ENCODE data around the gene RANBP3. TPM values are rescaled to one million over a fixed set of nuclear protein-coding genes. Genes with fewer than 3 reads are reported as not detected.
"Not testable (repeated sequence)": the region's sequence is repeated elsewhere in the genome, so short reads cannot be mapped to it uniquely, and the experiment has no call there.

RANBP3 gene
- total RNA-seq, 1 donor from 2014 or later = 70.8 TPM

GRCh38 chr19:5881543-5882299 lies 96.2 kb downstream of the RANBP3 start:
- Histone ChIP-seq H3K4me1 (peaks cover 8% of the 10 kb centered on the region), H3K27ac (no peak overlapping the region), H3K4me3 (no peak overlapping the region), H3K27me3 (ENCODE audit: low read depth) (peaks cover 33% of the 10 kb centered on the region), H3K9me3 (no peaks in the 10 kb centered on the region), H3K36me3 (no peaks in the 10 kb centered on the region)
- TF ChIP-seq, protein P1, sequence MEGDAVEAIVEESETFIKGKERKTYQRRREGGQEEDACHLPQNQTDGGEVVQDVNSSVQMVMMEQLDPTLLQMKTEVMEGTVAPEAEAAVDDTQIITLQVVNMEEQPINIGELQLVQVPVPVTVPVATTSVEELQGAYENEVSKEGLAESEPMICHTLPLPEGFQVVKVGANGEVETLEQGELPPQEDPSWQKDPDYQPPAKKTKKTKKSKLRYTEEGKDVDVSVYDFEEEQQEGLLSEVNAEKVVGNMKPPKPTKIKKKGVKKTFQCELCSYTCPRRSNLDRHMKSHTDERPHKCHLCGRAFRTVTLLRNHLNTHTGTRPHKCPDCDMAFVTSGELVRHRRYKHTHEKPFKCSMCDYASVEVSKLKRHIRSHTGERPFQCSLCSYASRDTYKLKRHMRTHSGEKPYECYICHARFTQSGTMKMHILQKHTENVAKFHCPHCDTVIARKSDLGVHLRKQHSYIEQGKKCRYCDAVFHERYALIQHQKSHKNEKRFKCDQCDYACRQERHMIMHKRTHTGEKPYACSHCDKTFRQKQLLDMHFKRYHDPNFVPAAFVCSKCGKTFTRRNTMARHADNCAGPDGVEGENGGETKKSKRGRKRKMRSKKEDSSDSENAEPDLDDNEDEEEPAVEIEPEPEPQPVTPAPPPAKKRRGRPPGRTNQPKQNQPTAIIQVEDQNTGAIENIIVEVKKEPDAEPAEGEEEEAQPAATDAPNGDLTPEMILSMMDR (IDR thresholded peaks at IDR 0.05) = no peak
- DNase-seq = no peak
- intact Hi-C loops (cut with DNase I) = no loop called here
- no peak for ATAC-seq

GRCh38 chr19:5880604-5881078 lies 97.3 kb downstream of the RANBP3 start:
- peaks cover 8% of the 10 kb centered on the region for H3K4me1 ChIP-seq
- H3K4me3 ChIP-seq = no peak overlapping the region
- intact Hi-C loops (cut with DNase I) = no loop called here
- TF ChIP-seq, protein P1 (IDR thresholded peaks at IDR 0.05) = no peak
- peak; percentile 38 to 67 for ATAC-seq
- no peaks in the 10 kb centered on the region for H3K9me3 ChIP-seq
- H3K27ac ChIP-seq = no peak overlapping the region
- DNase-seq = no peak
- no peaks in the 10 kb centered on the region for H3K36me3 ChIP-seq
- peaks cover 33% of the 10 kb centered on the region for H3K27me3 ChIP-seq (ENCODE audit: low read depth)

DNA sequence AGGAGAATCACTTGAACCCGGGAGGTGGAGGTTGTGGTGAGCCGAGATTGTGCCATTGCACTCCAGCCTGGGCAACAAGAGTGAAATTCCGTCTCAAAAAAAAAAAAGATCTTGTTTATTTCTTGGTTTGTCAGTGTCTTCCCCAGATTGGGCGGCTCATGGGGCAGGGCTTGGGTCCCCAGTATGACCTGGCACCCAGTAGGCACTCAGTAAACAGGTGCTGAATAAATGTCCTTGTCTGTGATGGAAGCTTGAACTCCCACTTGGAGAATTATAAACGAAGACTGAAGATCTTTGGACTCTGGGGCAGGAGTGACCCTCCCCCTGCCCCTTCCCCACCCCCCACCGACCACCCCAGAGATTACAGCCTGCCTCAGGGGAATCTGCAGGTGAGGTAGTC lies 97.7 kb downstream of the RANBP3 start:
- ATAC-seq (no peak), DNase-seq (no peak)
- H3K27ac ChIP-seq = no peak overlapping the region
- H3K36me3 ChIP-seq = no peaks in the 10 kb centered on the region
- peaks cover 33% of the 10 kb centered on the region for H3K27me3 ChIP-seq (ENCODE audit: low read depth)
- TF ChIP-seq, protein P1 (IDR thresholded peaks at IDR 0.05) = no peak
- H3K4me3 ChIP-seq = no peak overlapping the region
- no peaks in the 10 kb centered on the region for H3K9me3 ChIP-seq
- intact Hi-C loops (cut with DNase I) = no loop called here
- peaks cover 8% of the 10 kb centered on the region for H3K4me1 ChIP-seq

DNA sequence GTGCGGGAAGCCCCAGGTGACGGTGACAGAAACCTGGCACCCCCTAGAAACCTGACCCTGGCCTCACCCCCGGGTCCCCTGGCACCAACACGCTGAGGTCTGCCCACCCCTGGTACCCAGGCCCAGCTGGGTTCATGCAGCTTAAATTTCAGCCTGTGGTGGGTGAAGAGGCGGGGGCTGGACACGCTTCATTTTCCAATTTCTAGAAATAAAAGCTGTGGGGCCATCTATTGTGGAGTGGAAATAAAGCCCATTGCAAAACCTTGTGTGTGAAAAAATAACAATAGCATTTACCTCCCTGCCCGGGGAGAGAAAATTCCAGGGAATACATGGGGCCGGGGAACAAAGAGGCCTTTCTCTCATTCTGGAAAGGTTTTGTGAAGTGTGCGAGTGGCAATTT lies 100.1 kb downstream of the RANBP3 start:
- TF ChIP-seq, protein P1 (IDR thresholded peaks at IDR 0.05) = no peak
- intact Hi-C loops (cut with DNase I) = no loop called here
- H3K36me3 ChIP-seq = no peaks in the 10 kb centered on the region
- ATAC-seq (no peak), DNase-seq (no peak)
- peaks cover 8% of the 10 kb centered on the region for H3K4me1 ChIP-seq
- peaks cover 33% of the 10 kb centered on the region for H3K27me3 ChIP-seq (ENCODE audit: low read depth)
- no peak overlapping the region for H3K27ac ChIP-seq
- no peak overlapping the region for H3K4me3 ChIP-seq
- H3K9me3 ChIP-seq = no peaks in the 10 kb centered on the region

DNA sequence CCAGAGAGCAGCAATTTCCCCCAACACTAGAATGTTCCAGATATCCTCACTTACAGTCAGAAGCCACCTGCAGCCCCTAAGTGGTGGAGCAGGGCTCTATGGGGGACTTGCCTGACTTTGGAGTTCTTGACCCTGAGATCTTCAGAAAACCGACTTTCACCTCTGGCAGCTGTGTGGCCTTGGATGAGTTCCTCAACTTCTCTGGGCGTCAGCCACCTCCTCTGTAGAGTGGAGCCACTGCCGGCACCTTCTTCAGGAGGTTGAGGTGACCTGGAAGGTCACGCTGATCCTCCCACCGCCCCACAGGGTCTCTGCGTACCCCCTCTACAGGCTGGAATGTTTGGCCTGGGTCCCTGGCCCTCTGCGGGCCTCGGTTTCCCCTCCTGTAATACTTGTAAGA lies 100.5 kb downstream of the RANBP3 start:
- intact Hi-C loops (cut with DNase I) = no loop called here
- no peak for ATAC-seq
- peaks cover 33% of the 10 kb centered on the region for H3K27me3 ChIP-seq (ENCODE audit: low read depth)
- H3K9me3 ChIP-seq = no peaks in the 10 kb centered on the region
- H3K36me3 ChIP-seq = no peaks in the 10 kb centered on the region
- H3K4me1 ChIP-seq = peaks cover 8% of the 10 kb centered on the region
- H3K4me3 ChIP-seq = no peak overlapping the region
- DNase-seq = no peak
- H3K27ac ChIP-seq = no peak overlapping the region
- TF ChIP-seq, protein P1 (IDR thresholded peaks at IDR 0.05) = no peak

DNA sequence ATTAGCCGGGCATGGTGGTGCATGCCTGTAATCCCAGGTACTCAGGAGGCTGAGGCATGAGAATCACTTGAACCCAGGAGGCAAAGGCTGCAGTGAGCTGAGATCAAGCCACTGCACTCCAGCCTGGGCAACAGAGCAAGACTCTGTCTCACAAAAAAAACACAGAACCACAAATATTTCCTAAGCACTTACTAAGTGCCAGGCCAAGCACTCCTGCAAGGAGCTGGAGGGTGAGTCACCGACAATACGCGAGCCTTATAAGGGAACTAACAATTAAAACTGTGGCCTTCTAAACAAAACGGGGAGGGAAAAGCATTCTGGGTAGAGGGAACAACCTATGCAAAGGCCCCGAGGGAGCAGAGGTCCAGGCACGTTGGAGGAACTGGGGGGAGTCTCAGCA lies 103.4 kb downstream of the RANBP3 start:
- DNase-seq; H3K27ac ChIP-seq; H3K4me1 ChIP-seq; H3K36me3 ChIP-seq; H3K4me3 ChIP-seq; intact Hi-C loops (cut with DNase I); H3K9me3 ChIP-seq: not testable (repeated sequence)
- ATAC-seq = peak in 1 of 2 donors; percentile 9
- peaks cover 17% of the 10 kb centered on the region for H3K27me3 ChIP-seq (ENCODE audit: low read depth)

Data from lower lobe of right lung (tissue), 2 donors.